ENCODE data around the gene CDH13. TPM values are rescaled to one million over a fixed set of nuclear protein-coding genes. Genes with fewer than 3 reads are reported as not detected.

The CDH13 gene
- polyA plus RNA-seq, 2 of the 4 experiments (the other 2 are of a cell fraction), result not detected

DNA sequence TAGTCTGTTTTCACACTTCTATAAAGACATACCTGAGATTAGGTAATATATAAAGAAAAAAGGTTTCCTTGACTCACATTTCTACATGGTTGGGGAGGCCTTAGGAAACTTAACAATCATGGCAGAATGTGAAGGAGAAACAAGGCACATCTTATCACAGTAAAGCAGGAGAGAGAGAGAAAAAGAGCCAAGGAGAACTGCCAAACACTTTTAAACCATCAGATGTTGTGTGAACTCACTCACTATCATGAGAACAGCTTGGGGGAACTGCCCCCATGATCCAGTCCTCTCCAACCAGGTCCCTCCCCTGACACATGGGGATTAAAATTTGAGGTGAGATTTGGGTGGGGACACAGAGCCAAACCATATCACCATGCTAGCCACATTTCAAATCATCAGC is 547.9 kb downstream of the CDH13 start:
- ATAC-seq (no peak), DNase-seq (ENCODE audit: low read depth in 1 of 2, low spot score in 1 of 2) (no peak), FAIRE-seq (no peak)
- ChIA-PET POLR2A (no interaction called here), CTCF (interaction anchor here (1.1 kb wide), 1 partner anchor 13 kb away, joined by 4 read pairs; no protein-coding TSS in a partner anchor)
- no peaks in the 10 kb centered on the region for H3K9me3 ChIP-seq
- H3K4me2 ChIP-seq, result no peak overlapping the region
- H3K4me3 ChIP-seq, result no peak overlapping the region
- no peak for TF ChIP-seq ZNF302 (CRISPR knock-in tag; IDR thresholded peaks at IDR 0.05)
- TF ChIP-seq, protein P1, sequence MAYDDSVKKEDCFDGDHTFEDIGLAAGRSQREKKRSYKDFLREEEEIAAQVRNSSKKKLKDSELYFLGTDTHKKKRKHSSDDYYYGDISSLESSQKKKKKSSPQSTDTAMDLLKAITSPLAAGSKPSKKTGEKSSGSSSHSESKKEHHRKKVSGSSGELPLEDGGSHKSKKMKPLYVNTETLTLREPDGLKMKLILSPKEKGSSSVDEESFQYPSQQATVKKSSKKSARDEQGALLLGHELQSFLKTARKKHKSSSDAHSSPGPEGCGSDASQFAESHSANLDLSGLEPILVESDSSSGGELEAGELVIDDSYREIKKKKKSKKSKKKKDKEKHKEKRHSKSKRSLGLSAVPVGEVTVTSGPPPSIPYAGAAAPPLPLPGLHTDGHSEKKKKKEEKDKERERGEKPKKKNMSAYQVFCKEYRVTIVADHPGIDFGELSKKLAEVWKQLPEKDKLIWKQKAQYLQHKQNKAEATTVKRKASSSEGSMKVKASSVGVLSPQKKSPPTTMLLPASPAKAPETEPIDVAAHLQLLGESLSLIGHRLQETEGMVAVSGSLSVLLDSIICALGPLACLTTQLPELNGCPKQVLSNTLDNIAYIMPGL (CRISPR knock-in tag; IDR thresholded peaks at IDR 0.05; ENCODE audit: borderline replicate concordance), result no peak
- TF ChIP-seq, protein P2, sequence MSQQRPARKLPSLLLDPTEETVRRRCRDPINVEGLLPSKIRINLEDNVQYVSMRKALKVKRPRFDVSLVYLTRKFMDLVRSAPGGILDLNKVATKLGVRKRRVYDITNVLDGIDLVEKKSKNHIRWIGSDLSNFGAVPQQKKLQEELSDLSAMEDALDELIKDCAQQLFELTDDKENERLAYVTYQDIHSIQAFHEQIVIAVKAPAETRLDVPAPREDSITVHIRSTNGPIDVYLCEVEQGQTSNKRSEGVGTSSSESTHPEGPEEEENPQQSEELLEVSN (IDR thresholded peaks at IDR 0.05; ENCODE audit: borderline replicate concordance, low read depth), result no peak
- TF ChIP-seq HDAC2 (IDR thresholded peaks at IDR 0.05), result no peak
- no peak for TF ChIP-seq RNF2 (IDR thresholded peaks at IDR 0.05; ENCODE audit: borderline replicate concordance, low read depth)
- TF ChIP-seq, protein P3, sequence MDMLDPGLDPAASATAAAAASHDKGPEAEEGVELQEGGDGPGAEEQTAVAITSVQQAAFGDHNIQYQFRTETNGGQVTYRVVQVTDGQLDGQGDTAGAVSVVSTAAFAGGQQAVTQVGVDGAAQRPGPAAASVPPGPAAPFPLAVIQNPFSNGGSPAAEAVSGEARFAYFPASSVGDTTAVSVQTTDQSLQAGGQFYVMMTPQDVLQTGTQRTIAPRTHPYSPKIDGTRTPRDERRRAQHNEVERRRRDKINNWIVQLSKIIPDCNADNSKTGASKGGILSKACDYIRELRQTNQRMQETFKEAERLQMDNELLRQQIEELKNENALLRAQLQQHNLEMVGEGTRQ (IDR thresholded peaks at IDR 0.05), result no peak
- TF ChIP-seq, protein P4, sequence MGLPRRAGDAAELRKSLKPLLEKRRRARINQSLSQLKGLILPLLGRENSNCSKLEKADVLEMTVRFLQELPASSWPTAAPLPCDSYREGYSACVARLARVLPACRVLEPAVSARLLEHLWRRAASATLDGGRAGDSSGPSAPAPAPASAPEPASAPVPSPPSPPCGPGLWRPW (IDR thresholded peaks at IDR 0.05), result no peak
- no peak for TF ChIP-seq ZC3H11A (IDR thresholded peaks at IDR 0.05)
- no peak for TF ChIP-seq CHD2 (IDR thresholded peaks at IDR 0.05; ENCODE audit: low read length, partially characterized antibody)
- no peak for TF ChIP-seq TP53 (CRISPR knock-in tag; IDR thresholded peaks at IDR 0.05)
- no peak for TF ChIP-seq CEBPB (IDR thresholded peaks at IDR 0.05)
- TF ChIP-seq SMC3 (IDR thresholded peaks at IDR 0.05), result no peak
- TF ChIP-seq, protein P5, sequence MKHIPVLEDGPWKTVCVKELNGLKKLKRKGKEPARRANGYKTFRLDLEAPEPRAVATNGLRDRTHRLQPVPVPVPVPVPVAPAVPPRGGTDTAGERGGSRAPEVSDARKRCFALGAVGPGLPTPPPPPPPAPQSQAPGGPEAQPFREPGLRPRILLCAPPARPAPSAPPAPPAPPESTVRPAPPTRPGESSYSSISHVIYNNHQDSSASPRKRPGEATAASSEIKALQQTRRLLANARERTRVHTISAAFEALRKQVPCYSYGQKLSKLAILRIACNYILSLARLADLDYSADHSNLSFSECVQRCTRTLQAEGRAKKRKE (CRISPR knock-in tag; IDR thresholded peaks at IDR 0.05; ENCODE audit: low read depth), result no peak
- TF ChIP-seq, protein P6, sequence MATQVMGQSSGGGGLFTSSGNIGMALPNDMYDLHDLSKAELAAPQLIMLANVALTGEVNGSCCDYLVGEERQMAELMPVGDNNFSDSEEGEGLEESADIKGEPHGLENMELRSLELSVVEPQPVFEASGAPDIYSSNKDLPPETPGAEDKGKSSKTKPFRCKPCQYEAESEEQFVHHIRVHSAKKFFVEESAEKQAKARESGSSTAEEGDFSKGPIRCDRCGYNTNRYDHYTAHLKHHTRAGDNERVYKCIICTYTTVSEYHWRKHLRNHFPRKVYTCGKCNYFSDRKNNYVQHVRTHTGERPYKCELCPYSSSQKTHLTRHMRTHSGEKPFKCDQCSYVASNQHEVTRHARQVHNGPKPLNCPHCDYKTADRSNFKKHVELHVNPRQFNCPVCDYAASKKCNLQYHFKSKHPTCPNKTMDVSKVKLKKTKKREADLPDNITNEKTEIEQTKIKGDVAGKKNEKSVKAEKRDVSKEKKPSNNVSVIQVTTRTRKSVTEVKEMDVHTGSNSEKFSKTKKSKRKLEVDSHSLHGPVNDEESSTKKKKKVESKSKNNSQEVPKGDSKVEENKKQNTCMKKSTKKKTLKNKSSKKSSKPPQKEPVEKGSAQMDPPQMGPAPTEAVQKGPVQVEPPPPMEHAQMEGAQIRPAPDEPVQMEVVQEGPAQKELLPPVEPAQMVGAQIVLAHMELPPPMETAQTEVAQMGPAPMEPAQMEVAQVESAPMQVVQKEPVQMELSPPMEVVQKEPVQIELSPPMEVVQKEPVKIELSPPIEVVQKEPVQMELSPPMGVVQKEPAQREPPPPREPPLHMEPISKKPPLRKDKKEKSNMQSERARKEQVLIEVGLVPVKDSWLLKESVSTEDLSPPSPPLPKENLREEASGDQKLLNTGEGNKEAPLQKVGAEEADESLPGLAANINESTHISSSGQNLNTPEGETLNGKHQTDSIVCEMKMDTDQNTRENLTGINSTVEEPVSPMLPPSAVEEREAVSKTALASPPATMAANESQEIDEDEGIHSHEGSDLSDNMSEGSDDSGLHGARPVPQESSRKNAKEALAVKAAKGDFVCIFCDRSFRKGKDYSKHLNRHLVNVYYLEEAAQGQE (IDR thresholded peaks at IDR 0.05), result no peak
- TF ChIP-seq ESRRA (IDR thresholded peaks at IDR 0.05; ENCODE audit: borderline replicate concordance, low read length), result no peak
- TF ChIP-seq NR3C1 (IDR thresholded peaks at IDR 0.05), result no peak
- TF ChIP-seq CBX2 (IDR thresholded peaks at IDR 0.05; ENCODE audit: borderline replicate concordance, low read depth), result no peak
- no peak for TF ChIP-seq JUNB (IDR thresholded peaks at IDR 0.05)
- TF ChIP-seq FOSB (CRISPR knock-in tag; IDR thresholded peaks at IDR 0.05), result no peak
- H3K4me1 ChIP-seq, result no peaks in the 10 kb centered on the region
- no peak overlapping the region for H3K27ac ChIP-seq

DNA sequence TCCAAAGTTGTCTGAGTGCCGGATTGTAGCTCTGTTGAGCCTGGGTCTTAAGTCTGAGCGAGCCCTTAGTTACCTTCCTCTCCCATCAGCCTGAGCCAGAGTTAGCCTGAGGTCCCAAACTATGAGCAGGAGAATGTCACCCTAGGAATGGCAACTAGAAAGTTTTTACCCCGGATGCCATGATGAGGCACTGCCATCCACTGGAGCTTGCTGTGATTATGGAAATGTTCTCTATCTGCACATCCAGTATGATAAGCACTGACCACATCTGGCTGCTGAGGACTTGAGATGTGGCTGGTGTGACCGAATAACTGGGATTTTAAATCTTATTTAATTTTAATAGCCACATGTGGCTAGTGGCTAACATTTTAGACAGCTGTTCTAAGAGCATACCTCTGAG is 550.0 kb downstream of the CDH13 start:
- no peak for FAIRE-seq
- POLR2A ChIA-PET, result no interaction called here
- TF ChIP-seq CBX8 (IDR thresholded peaks at IDR 0.05) (no peak), RFX5 (IDR thresholded peaks at IDR 0.05) (no peak), ZNF302 (CRISPR knock-in tag; IDR thresholded peaks at IDR 0.05) (no peak), POLR2A (IDR thresholded peaks at IDR 0.05; ENCODE audit: low read length) (no peak), FOSL2 (IDR thresholded peaks at IDR 0.05) (no peak), FOSL2 (CRISPR knock-in tag; IDR thresholded peaks at IDR 0.05) (no peak), CEBPB (IDR thresholded peaks at IDR 0.05) (no peak), RARB (CRISPR knock-in tag; IDR thresholded peaks at IDR 0.05) (no peak), GATA3 (IDR thresholded peaks at IDR 0.05; ENCODE audit: borderline replicate concordance) (no peak)
- TF ChIP-seq, protein P6 (IDR thresholded peaks at IDR 0.05), result no peak
- TF ChIP-seq, protein P7, sequence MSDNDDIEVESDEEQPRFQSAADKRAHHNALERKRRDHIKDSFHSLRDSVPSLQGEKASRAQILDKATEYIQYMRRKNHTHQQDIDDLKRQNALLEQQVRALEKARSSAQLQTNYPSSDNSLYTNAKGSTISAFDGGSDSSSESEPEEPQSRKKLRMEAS (IDR thresholded peaks at IDR 0.05), result no peak

More for the DNA sequence above, 550.0 kb downstream of the CDH13 start:
- H3K4me1 ChIP-seq, result no peaks in the 10 kb centered on the region
- ATAC-seq, result no peak
- CTCF ChIA-PET, result no interaction called here
- H3K27ac ChIP-seq, result no peak overlapping the region
- no peak for DNase-seq (ENCODE audit: low read depth in 1 of 2, low spot score in 1 of 2)
- no peaks in the 10 kb centered on the region for H3K9me3 ChIP-seq
- H3K4me3 ChIP-seq, result no peak overlapping the region
- 21% methylated on average over 4 of the region's 4 CpGs for WGBS (ENCODE audit: missing lambda C conversion rate)
- H3K4me2 ChIP-seq, result no peak overlapping the region
